MM.1S (cell line): ENCODE measurements around the gene CCDC38.

Experiments
- DNase-seq: peaks from one replicate; pipeline ENCODE4 v3.0.0-alpha.2; 2015
- H2AFZ ChIP-seq: fragments of 300-600 bp; sonication (generic); 2 replicates; pipeline ENCODE4 v1.6.0; 2016; ENCODE audit warnings: antibody characterized with exemption, low read length
- H3F3A ChIP-seq: fragments of 300-600 bp; sonication (generic); 2 replicates; pipeline ENCODE4 v1.6.1; 2016; ENCODE audit warnings: mild to moderate bottlenecking, antibody characterized with exemption, low read length, moderate library complexity, mixed read lengths; ENCODE audit not compliant: insufficient read depth
- H3K27ac ChIP-seq: fragments of 300-600 bp; sonication (generic); 2 replicates; pipeline ENCODE4 v1.5.1; 2016; ENCODE audit warnings: mild to moderate bottlenecking, low read length
- H3K27me3 ChIP-seq: fragments of 300-600 bp; sonication (generic); replicated peaks from 2 replicates; pipeline ENCODE4 v1.6.0; 2016; ENCODE audit warnings: low read length; ENCODE audit not compliant: insufficient read depth
- H3K36me3 ChIP-seq: fragments of 300-600 bp; sonication (generic); replicated peaks from 2 replicates; pipeline ENCODE4 v1.6.1; 2016; ENCODE audit warnings: mild to moderate bottlenecking, low read length, mixed read lengths; ENCODE audit not compliant: insufficient read depth
- H3K4me1 ChIP-seq: fragments of 300-600 bp; sonication (generic); 2 replicates; pipeline ENCODE4 v1.6.1; 2016; ENCODE audit warnings: low read length, mixed read lengths
- H3K4me2 ChIP-seq: fragments of 300-600 bp; sonication (generic); 2 replicates; pipeline ENCODE4 v1.6.0; 2016; ENCODE audit warnings: low read depth, low read length
- H3K4me3 ChIP-seq: fragments of 300-600 bp; sonication (generic); 2 replicates; pipeline ENCODE4 v1.5.1; 2016; ENCODE audit warnings: low read length, mixed read lengths
- H3K79me2 ChIP-seq: fragments of 300-600 bp; sonication (generic); 2 replicates; pipeline ENCODE4 v1.6.1; 2016; ENCODE audit warnings: mixed run types, low read length, mixed read lengths
- H3K9ac ChIP-seq: fragments of 300-600 bp; sonication (generic); 2 replicates; pipeline ENCODE4 v1.6.1; 2016; ENCODE audit warnings: low read length, mixed read lengths
- H3K9me2 ChIP-seq: fragments of 300-600 bp; sonication (generic); replicated peaks from 2 replicates; pipeline ENCODE4 v1.6.1; 2016; ENCODE audit warnings: mild to moderate bottlenecking, low read length, mixed read lengths; ENCODE audit not compliant: insufficient read depth
- H3K9me3 ChIP-seq: fragments of 300-600 bp; sonication (generic); replicated peaks from 2 replicates; pipeline ENCODE4 v1.6.1; 2016; ENCODE audit warnings: mild to moderate bottlenecking, low read length, mixed read lengths; ENCODE audit not compliant: insufficient read depth
- H4K20me1 ChIP-seq: fragments of 300-600 bp; sonication (generic); 2 replicates; pipeline ENCODE4 v1.6.1; 2016; ENCODE audit warnings: mild to moderate bottlenecking, low read length, moderate library complexity, mixed read lengths; ENCODE audit not compliant: insufficient read depth
- EZH2 ChIP-seq: fragments of 300-600 bp; sonication (generic); optimal IDR thresholded peaks from 2 replicates; pipeline ENCODE3; 2017; ENCODE audit warnings: low read depth, mild to moderate bottlenecking, antibody characterized with exemption, low read length, mixed read lengths
- EZH2phosphoT487 ChIP-seq: fragments of 300-600 bp; sonication (generic); IDR thresholded peaks from 2 replicates; pipeline ENCODE4 v1.6.1; 2018; ENCODE audit warnings: antibody characterized with exemption, low read length
- TF ChIP-seq, protein P1 (sequence below): fragments of 300-600 bp; sonication (generic); IDR thresholded peaks from 2 replicates; pipeline ENCODE4 v1.5.1; 2016; ENCODE audit warnings: antibody characterized with exemption, low read length, mixed read lengths

CCDC38 gene

DNA sequence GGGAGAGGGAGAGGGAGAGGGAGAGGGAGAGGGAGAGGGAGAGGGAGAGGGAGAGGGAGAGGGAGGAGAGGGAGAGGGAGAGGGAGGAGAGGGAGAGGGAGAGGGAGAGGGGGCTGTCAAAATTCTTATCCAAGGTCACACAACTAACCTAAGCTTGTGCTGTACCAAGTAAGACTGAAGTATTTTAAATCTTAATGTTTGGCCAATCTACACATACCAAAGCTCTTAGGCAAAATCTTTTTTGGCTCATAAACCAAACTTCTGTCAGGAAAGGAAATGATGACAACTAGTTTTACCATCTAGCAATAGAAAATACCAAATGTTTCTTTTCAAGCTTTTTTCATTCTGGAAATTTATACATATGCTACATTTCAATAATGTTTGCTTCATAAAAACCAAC, 33.8 kb downstream of the CCDC38 start:
- Histone ChIP-seq H3K27me3 (no peaks in the 10 kb centered on the region), H3F3A (no peaks in the 10 kb centered on the region), H3K9me3 (no peaks in the 10 kb centered on the region), H3K4me1 (no peaks in the 10 kb centered on the region), H3K27ac (no peak overlapping the region), H3K9ac (no peak overlapping the region), H3K4me2 (no peak overlapping the region), H2AFZ (no peak overlapping the region), H3K9me2 (no peaks in the 10 kb centered on the region), H3K79me2 (no peaks in the 10 kb centered on the region), H3K4me3 (no peak overlapping the region), H3K36me3 (no peaks in the 10 kb centered on the region), H4K20me1 (no peaks in the 10 kb centered on the region)
- TF ChIP-seq, protein P1, sequence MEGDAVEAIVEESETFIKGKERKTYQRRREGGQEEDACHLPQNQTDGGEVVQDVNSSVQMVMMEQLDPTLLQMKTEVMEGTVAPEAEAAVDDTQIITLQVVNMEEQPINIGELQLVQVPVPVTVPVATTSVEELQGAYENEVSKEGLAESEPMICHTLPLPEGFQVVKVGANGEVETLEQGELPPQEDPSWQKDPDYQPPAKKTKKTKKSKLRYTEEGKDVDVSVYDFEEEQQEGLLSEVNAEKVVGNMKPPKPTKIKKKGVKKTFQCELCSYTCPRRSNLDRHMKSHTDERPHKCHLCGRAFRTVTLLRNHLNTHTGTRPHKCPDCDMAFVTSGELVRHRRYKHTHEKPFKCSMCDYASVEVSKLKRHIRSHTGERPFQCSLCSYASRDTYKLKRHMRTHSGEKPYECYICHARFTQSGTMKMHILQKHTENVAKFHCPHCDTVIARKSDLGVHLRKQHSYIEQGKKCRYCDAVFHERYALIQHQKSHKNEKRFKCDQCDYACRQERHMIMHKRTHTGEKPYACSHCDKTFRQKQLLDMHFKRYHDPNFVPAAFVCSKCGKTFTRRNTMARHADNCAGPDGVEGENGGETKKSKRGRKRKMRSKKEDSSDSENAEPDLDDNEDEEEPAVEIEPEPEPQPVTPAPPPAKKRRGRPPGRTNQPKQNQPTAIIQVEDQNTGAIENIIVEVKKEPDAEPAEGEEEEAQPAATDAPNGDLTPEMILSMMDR: no peak
- TF ChIP-seq EZH2 (no peak), EZH2phosphoT487 (no peak)
- DNase-seq: no peak

DNA sequence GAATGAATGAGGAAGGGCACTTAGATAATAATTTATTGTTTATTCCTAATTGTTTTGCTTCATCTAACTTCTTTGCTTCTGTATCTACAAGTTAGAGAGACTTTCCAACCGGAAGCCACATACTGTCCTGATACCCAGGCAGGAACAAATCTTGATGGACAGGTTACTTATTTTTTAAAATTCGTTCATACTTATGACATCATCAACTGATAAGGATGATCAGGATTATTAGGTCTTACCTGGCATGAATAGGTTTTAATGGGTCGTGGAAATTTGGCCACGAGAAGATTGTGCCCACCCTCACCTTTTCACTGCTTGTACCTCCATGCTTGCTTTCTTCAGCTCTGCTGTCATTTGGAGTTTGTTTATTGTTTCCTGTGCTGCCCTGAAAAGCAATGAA, 44.3 kb downstream of the CCDC38 start:
- Histone ChIP-seq H3K9me3 (no peaks in the 10 kb centered on the region), H3K4me3 (no peak overlapping the region), H3F3A (no peaks in the 10 kb centered on the region), H3K79me2 (no peaks in the 10 kb centered on the region), H3K9ac (no peak overlapping the region), H3K36me3 (no peaks in the 10 kb centered on the region), H3K27me3 (no peaks in the 10 kb centered on the region), H3K27ac (no peak overlapping the region), H3K9me2 (no peaks in the 10 kb centered on the region), H2AFZ (no peak overlapping the region), H3K4me2 (no peak overlapping the region), H4K20me1 (no peaks in the 10 kb centered on the region), H3K4me1 (no peaks in the 10 kb centered on the region)
- TF ChIP-seq, protein P1: no peak
- TF ChIP-seq EZH2 (no peak), EZH2phosphoT487 (no peak)
- no peak for DNase-seq

DNA sequence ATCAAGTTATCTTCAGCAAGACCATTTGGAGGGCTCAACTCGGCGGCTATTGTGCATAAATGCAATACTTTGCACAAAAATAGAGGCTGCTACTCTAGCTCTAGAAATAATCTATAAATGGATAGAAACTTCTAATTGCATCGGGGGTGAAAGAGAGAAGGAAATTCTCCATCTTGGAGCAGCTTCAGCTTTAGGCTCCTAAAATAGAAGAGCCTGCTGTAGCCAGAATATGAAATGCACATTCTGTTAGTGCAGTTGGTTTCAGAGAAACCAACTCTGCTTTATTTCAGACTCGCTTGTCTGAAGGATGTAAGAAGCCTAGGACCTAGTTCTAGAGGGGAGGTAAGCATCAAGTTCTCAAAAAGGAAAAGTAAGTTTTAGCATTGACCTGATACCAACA, 45.6 kb downstream of the CCDC38 start:
- no peaks in the 10 kb centered on the region for H3F3A ChIP-seq
- no peak overlapping the region for H3K27ac ChIP-seq
- TF ChIP-seq EZH2phosphoT487 (no peak), EZH2 (no peak)
- TF ChIP-seq, protein P1: no peak
- H2AFZ ChIP-seq: no peak overlapping the region
- no peaks in the 10 kb centered on the region for H3K36me3 ChIP-seq
- H3K4me2 ChIP-seq: no peak overlapping the region
- no peaks in the 10 kb centered on the region for H4K20me1 ChIP-seq
- H3K4me1 ChIP-seq: no peaks in the 10 kb centered on the region
- no peak overlapping the region for H3K9ac ChIP-seq
- no peaks in the 10 kb centered on the region for H3K79me2 ChIP-seq
- no peaks in the 10 kb centered on the region for H3K9me2 ChIP-seq
- no peak for DNase-seq
- H3K27me3 ChIP-seq: no peaks in the 10 kb centered on the region
- no peaks in the 10 kb centered on the region for H3K9me3 ChIP-seq
- no peak overlapping the region for H3K4me3 ChIP-seq

DNA sequence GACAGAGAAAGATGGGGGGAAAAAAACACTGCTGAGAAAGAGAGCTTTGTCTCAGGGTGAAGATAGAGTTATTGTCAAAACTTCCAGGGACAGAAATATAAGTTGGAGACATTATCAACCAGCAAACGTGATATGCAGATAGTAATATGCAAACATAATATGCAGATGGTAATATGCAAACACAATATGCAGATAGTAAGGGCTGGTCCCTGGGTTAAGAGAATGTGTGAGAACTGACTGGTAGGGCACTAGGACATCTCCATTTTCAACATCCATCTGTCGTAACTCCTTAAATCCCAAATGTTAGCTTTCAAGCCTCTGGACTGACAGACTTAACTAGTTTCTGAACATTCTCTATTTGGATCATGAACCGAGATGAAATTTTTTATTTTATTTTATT, 51.5 kb downstream of the CCDC38 start:
- Histone ChIP-seq H3K9me3 (no peaks in the 10 kb centered on the region), H3K27me3 (no peaks in the 10 kb centered on the region), H3K79me2 (no peaks in the 10 kb centered on the region), H3K4me3 (no peak overlapping the region), H3K4me2 (no peak overlapping the region), H3K4me1 (no peaks in the 10 kb centered on the region), H3K36me3 (no peaks in the 10 kb centered on the region), H3K9me2 (no peaks in the 10 kb centered on the region), H4K20me1 (no peaks in the 10 kb centered on the region), H3K9ac (no peak overlapping the region), H2AFZ (no peak overlapping the region), H3F3A (no peaks in the 10 kb centered on the region), H3K27ac (no peak overlapping the region)
- TF ChIP-seq EZH2phosphoT487: no peak
- TF ChIP-seq EZH2: no peak
- TF ChIP-seq, protein P1: no peak
- DNase-seq: no peak
